WTC11 (cell line): Measurements from ENCODE around the gene ATP8B3.

Experiments used
- CREB1 ChIP-seq: sonication (generic); formaldehyde crosslinking; IDR thresholded peaks from 2 replicates; pipeline ENCODE4 v1.8.0; 2023; ENCODE audit warnings: mild to moderate bottlenecking, missing genetic modification reagents
- MYBL2 ChIP-seq: sonication (generic); formaldehyde crosslinking; IDR thresholded peaks from 2 replicates; pipeline ENCODE4 v1.8.1; 2023; ENCODE audit warnings: mild to moderate bottlenecking, moderate library complexity, missing genetic modification reagents
- SMAD4 ChIP-seq: sonication (generic); formaldehyde crosslinking; IDR thresholded peaks from 2 replicates; pipeline ENCODE4 v1.8.0; 2022; ENCODE audit warnings: mild to moderate bottlenecking, missing genetic modification reagents
- TCF7 ChIP-seq: sonication (generic); formaldehyde crosslinking; IDR thresholded peaks from 2 replicates; pipeline ENCODE4 v1.8.0; 2022; ENCODE audit warnings: mild to moderate bottlenecking, low read depth, missing genetic modification reagents, moderate library complexity
- TF ChIP-seq, protein P1 (sequence below): fragments of 200-600 bp; IDR thresholded peaks from 2 replicates; pipeline ENCODE4 v1.8.0; 2022; ENCODE audit warnings: antibody characterized with exemption
- TF ChIP-seq, protein P2 (sequence below): sonication (generic); formaldehyde crosslinking; IDR thresholded peaks from 2 replicates; pipeline ENCODE4 v1.8.1; 2022; ENCODE audit warnings: low read depth, missing genetic modification reagents, borderline replicate concordance
- TF ChIP-seq, protein P3 (sequence below): sonication (generic); formaldehyde crosslinking; IDR thresholded peaks from 2 replicates; pipeline ENCODE4 v1.8.0; 2022; ENCODE audit warnings: mild to moderate bottlenecking, missing genetic modification reagents
- TF ChIP-seq, protein P4 (sequence below): sonication (generic); formaldehyde crosslinking; IDR thresholded peaks from 2 replicates; pipeline ENCODE4 v1.8.0; 2022; ENCODE audit warnings: mild to moderate bottlenecking, missing genetic modification reagents

DNA sequence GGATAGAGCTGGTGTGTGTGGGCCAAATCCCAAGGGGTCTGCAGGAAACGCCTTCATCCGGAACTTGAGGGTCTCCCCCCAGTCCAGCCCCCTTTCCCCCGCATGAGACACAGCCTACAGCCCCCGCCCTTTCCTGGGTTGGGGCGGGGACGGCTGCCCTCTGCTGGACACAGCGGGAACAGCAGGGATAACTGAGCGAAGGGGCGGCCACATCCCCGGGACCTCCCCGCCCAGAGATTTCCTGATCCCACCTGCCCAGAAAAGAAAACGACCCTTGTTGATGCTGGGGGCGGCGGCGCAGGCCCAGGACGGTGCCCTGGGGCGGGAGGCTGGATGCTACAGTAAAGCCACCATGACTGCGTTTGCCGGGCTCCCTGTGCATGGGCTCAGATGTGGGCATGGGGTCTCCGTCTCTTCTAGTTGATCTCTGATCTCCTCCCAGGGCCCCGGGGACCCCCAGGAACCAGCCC is 44.6 kb downstream of the ATP8B3 start:
- TF ChIP-seq, protein P1, sequence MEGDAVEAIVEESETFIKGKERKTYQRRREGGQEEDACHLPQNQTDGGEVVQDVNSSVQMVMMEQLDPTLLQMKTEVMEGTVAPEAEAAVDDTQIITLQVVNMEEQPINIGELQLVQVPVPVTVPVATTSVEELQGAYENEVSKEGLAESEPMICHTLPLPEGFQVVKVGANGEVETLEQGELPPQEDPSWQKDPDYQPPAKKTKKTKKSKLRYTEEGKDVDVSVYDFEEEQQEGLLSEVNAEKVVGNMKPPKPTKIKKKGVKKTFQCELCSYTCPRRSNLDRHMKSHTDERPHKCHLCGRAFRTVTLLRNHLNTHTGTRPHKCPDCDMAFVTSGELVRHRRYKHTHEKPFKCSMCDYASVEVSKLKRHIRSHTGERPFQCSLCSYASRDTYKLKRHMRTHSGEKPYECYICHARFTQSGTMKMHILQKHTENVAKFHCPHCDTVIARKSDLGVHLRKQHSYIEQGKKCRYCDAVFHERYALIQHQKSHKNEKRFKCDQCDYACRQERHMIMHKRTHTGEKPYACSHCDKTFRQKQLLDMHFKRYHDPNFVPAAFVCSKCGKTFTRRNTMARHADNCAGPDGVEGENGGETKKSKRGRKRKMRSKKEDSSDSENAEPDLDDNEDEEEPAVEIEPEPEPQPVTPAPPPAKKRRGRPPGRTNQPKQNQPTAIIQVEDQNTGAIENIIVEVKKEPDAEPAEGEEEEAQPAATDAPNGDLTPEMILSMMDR = peak; percentile 96
- TF ChIP-seq CREB1 (CRISPR knock-in tag) (no peak), SMAD4 (CRISPR knock-in tag) (no peak), TCF7 (CRISPR knock-in tag) (no peak), MYBL2 (no peak)
- TF ChIP-seq, protein P2, sequence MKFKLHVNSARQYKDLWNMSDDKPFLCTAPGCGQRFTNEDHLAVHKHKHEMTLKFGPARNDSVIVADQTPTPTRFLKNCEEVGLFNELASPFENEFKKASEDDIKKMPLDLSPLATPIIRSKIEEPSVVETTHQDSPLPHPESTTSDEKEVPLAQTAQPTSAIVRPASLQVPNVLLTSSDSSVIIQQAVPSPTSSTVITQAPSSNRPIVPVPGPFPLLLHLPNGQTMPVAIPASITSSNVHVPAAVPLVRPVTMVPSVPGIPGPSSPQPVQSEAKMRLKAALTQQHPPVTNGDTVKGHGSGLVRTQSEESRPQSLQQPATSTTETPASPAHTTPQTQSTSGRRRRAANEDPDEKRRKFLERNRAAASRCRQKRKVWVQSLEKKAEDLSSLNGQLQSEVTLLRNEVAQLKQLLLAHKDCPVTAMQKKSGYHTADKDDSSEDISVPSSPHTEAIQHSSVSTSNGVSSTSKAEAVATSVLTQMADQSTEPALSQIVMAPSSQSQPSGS = no peak
- TF ChIP-seq, protein P3, sequence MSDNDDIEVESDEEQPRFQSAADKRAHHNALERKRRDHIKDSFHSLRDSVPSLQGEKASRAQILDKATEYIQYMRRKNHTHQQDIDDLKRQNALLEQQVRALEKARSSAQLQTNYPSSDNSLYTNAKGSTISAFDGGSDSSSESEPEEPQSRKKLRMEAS (CRISPR knock-in tag) = no peak
- TF ChIP-seq, protein P4, sequence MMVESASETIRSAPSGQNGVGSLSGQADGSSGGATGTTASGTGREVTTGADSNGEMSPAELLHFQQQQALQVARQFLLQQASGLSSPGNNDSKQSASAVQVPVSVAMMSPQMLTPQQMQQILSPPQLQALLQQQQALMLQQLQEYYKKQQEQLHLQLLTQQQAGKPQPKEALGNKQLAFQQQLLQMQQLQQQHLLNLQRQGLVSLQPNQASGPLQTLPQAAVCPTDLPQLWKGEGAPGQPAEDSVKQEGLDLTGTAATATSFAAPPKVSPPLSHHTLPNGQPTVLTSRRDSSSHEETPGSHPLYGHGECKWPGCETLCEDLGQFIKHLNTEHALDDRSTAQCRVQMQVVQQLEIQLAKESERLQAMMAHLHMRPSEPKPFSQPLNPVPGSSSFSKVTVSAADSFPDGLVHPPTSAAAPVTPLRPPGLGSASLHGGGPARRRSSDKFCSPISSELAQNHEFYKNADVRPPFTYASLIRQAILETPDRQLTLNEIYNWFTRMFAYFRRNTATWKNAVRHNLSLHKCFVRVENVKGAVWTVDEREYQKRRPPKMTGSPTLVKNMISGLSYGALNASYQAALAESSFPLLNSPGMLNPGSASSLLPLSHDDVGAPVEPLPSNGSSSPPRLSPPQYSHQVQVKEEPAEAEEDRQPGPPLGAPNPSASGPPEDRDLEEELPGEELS (CRISPR knock-in tag) = no peak
